Neural cell (in vitro differentiated cells): ENCODE data around the gene TMEM184C. TPM values are rescaled to one million over a fixed set of nuclear protein-coding genes. Genes with fewer than 3 reads are reported as not detected.

Source experiments
- H2AFZ ChIP-seq: fragments of 200-600, 300-800 bp; sonication (generic), shearing (Covaris generic); 2 replicates; pipeline ENCODE4 v1.6.0; 2014; ENCODE audit warnings: low read depth, mild to moderate bottlenecking, antibody characterized with exemption, low read length, moderate library complexity
- H3F3A ChIP-seq: fragments of 200-600 bp; shearing (Covaris generic); 2 replicates; pipeline ENCODE4 v1.6.1; 2016; ENCODE audit warnings: mild to moderate bottlenecking, moderate library complexity, mixed read lengths, antibody characterized with exemption, low read length; ENCODE audit not compliant: insufficient read depth, poor library complexity, severe bottlenecking
- H3K27ac ChIP-seq: fragments of 200-600, 300-800 bp; sonication (generic), shearing (Covaris generic); 2 replicates; pipeline ENCODE4 v1.5.1; 2014; ENCODE audit warnings: mild to moderate bottlenecking, low read length, moderate library complexity
- H3K27me3 ChIP-seq: fragments of 300-800, 200-600 bp; sonication (generic), shearing (Covaris generic); 2 replicates; pipeline ENCODE4 v1.6.0; 2014; ENCODE audit warnings: mild to moderate bottlenecking, low read depth, low read length, moderate library complexity; ENCODE audit not compliant: insufficient read depth
- H3K36me3 ChIP-seq: fragments of 300-800, 200-600 bp; sonication (generic), shearing (Covaris generic); 2 replicates; pipeline ENCODE4 v1.5.1; 2014; ENCODE audit warnings: mild to moderate bottlenecking, antibody characterized with exemption, low read length, moderate library complexity; ENCODE audit not compliant: insufficient read depth
- H3K4me2 ChIP-seq: fragments of 300-800, 200-600 bp; sonication (generic), shearing (Covaris generic); 2 replicates; pipeline ENCODE4 v1.6.0; 2014; ENCODE audit warnings: mild to moderate bottlenecking, low read length
- H3K4me3 ChIP-seq: fragments of 300-800, 200-600 bp; sonication (generic), shearing (Covaris generic); 2 replicates; pipeline ENCODE4 v1.5.1; 2014; ENCODE audit warnings: mild to moderate bottlenecking, low read length, moderate library complexity
- H3K79me2 ChIP-seq: fragments of 200-600 bp; shearing (Covaris generic); replicated peaks from 2 replicates; pipeline ENCODE4 v1.6.0; 2014; ENCODE audit warnings: mild to moderate bottlenecking, low read length, moderate library complexity; ENCODE audit not compliant: insufficient read depth
- H3K9ac ChIP-seq: fragments of 300-800, 200-600 bp; sonication (generic), shearing (Covaris generic); 2 replicates; pipeline ENCODE4 v1.6.1; 2016; ENCODE audit warnings: mild to moderate bottlenecking, low read length, mixed read lengths
- H3K9me2 ChIP-seq: fragments of 200-600 bp; shearing (Covaris generic); 2 replicates; pipeline ENCODE4 v1.6.1; 2016; ENCODE audit warnings: mild to moderate bottlenecking, low read length, mixed read lengths; ENCODE audit not compliant: insufficient read depth
- H3K9me3 ChIP-seq: fragments of 200-600, 300-800 bp; sonication (generic), shearing (Covaris generic); 2 replicates; pipeline ENCODE4 v1.6.1; 2016; ENCODE audit warnings: mild to moderate bottlenecking, mixed run types, low read length, moderate library complexity, mixed read lengths
- H4K20me1 ChIP-seq: fragments of 200-600 bp; shearing (Covaris generic); 2 replicates; pipeline ENCODE4 v1.6.1; 2016; ENCODE audit warnings: mild to moderate bottlenecking, mixed run types; ENCODE audit not compliant: insufficient read depth
- CTCF ChIP-seq: fragments of 450-650 bp; IDR thresholded peaks from 2 replicates; pipeline ENCODE4 v1.5.1; 2014; ENCODE audit warnings: antibody characterized with exemption, mild to moderate bottlenecking, moderate library complexity; ENCODE audit not compliant: poor library complexity, severe bottlenecking
- EP300 ChIP-seq: fragments of 450-650 bp; conservative IDR thresholded peaks from 2 replicates; pipeline ENCODE4 v1.6.1; 2014; ENCODE audit warnings: antibody characterized with exemption, mild to moderate bottlenecking, moderate library complexity; ENCODE audit not compliant: poor library complexity, severe bottlenecking
- EZH2 ChIP-seq: fragments of 200-600, 300-800 bp; shearing (Covaris generic), sonication (generic); IDR thresholded peaks from 2 replicates; pipeline ENCODE4 v1.6.1; 2014; ENCODE audit warnings: antibody characterized with exemption, low read length, borderline replicate concordance, mild to moderate bottlenecking; ENCODE audit not compliant: insufficient read depth, poor library complexity, severe bottlenecking
- MXI1 ChIP-seq: fragments of 450-650 bp; conservative IDR thresholded peaks from 2 replicates; pipeline ENCODE4 v1.6.1; 2014; ENCODE audit warnings: antibody characterized with exemption, mild to moderate bottlenecking; ENCODE audit not compliant: poor library complexity, severe bottlenecking
- POLR2AphosphoS5 ChIP-seq: IDR thresholded peaks from 2 replicates; pipeline ENCODE4 v1.6.1; 2012
- RAD21 ChIP-seq: fragments of 450-650 bp; conservative IDR thresholded peaks from 2 replicates; pipeline ENCODE4 v1.6.1; 2014; ENCODE audit warnings: antibody characterized with exemption, mild to moderate bottlenecking, moderate library complexity
- SMC3 ChIP-seq: fragments of 450-650 bp; conservative IDR thresholded peaks from 2 replicates; pipeline ENCODE4 v1.6.1; 2014; ENCODE audit warnings: antibody characterized with exemption, mild to moderate bottlenecking, moderate library complexity; ENCODE audit not compliant: poor library complexity
- TAF1 ChIP-seq: IDR thresholded peaks from 2 replicates; pipeline ENCODE4 v1.6.1; 2012; ENCODE audit warnings: low read depth
- polyA plus RNA-seq: library from polyadenylated mRNA; depleted of rRNA; stranded (reverse); fragments of >200 nt; gene quantifications from 2 replicates; pipeline ENCODE4 v1.2.3, GENCODE V29; 2014
- TF ChIP-seq, protein P1 (sequence below): IDR thresholded peaks from 2 replicates; pipeline ENCODE4 v1.6.1; 2012; ENCODE audit warnings: borderline replicate concordance

The TMEM184C gene
- polyA plus RNA-seq, 1 donor from 2014 or later = 48.8 TPM

DNA sequence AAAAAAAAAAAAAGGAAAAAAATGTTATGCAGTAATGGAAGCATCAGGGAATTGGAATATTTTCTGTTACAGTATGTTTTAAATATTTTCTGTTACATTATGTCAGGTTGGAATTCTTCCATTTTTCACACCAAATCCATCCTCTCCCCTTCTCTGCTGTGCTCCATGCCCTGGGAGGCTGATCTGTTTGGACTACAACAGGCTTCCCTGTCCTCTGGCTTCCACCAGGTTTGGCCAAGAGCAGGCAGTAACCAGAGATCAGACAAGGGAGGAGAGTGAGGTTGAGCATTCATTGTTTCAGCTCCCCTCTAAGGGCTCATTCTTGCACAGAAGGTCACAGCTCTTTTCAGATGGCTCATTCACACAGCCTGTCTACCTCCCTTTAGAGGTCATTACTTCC, 11.7 kb upstream of the TMEM184C start:
- no peak overlapping the region for H2AFZ ChIP-seq
- H3K9me2 ChIP-seq = no peaks in the 10 kb centered on the region
- no peak overlapping the region for H3K9ac ChIP-seq
- no peaks in the 10 kb centered on the region for H4K20me1 ChIP-seq
- no peak overlapping the region for H3K4me3 ChIP-seq
- no peak for TF ChIP-seq POLR2AphosphoS5
- TF ChIP-seq EZH2 = no peak
- no peak for TF ChIP-seq EP300
- TF ChIP-seq TAF1 = no peak
- no peak for TF ChIP-seq SMC3
- TF ChIP-seq RAD21 = no peak
- TF ChIP-seq CTCF = no peak
- no peaks in the 10 kb centered on the region for H3K36me3 ChIP-seq
- H3K27me3 ChIP-seq = no peaks in the 10 kb centered on the region
- H3K4me2 ChIP-seq = no peak overlapping the region
- H3K9me3 ChIP-seq = no peaks in the 10 kb centered on the region
- H3F3A ChIP-seq = no peaks in the 10 kb centered on the region
- no peak overlapping the region for H3K27ac ChIP-seq
- H3K79me2 ChIP-seq = no peaks in the 10 kb centered on the region

DNA sequence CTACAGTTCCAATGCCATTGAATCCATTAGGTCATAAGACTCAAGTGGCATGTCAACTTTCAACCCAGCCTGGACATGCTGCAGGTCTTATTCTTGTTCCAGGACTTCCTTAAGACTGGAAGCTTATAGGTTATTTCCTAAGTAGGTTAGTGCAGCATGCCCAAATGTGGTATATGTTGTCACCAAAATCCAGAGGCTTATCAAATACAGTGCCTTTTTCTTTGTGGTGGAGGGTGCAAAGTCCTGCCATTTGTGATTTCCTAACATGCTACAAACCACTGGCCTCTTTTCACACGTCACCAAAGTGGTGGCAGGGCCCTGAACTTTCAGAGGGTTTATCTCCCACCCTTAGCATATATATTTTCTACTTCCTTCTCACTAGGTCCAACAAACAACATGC, 9.7 kb upstream of the TMEM184C start:
- Histone ChIP-seq H3K36me3 (no peaks in the 10 kb centered on the region), H3K79me2 (no peaks in the 10 kb centered on the region), H3K9me2 (no peaks in the 10 kb centered on the region), H3K9me3 (no peaks in the 10 kb centered on the region), H4K20me1 (no peaks in the 10 kb centered on the region), H3K4me2 (no peak overlapping the region), H3K27ac (no peak overlapping the region), H3K4me3 (no peak overlapping the region), H2AFZ (no peak overlapping the region), H3K27me3 (no peaks in the 10 kb centered on the region), H3F3A (no peaks in the 10 kb centered on the region), H3K9ac (no peak overlapping the region)
- no peak for TF ChIP-seq MXI1
- no peak for TF ChIP-seq EP300
- no peak for TF ChIP-seq CTCF
- no peak for TF ChIP-seq SMC3
- TF ChIP-seq RAD21 = no peak
- no peak for TF ChIP-seq TAF1
- no peak for TF ChIP-seq EZH2
- TF ChIP-seq, protein P1, sequence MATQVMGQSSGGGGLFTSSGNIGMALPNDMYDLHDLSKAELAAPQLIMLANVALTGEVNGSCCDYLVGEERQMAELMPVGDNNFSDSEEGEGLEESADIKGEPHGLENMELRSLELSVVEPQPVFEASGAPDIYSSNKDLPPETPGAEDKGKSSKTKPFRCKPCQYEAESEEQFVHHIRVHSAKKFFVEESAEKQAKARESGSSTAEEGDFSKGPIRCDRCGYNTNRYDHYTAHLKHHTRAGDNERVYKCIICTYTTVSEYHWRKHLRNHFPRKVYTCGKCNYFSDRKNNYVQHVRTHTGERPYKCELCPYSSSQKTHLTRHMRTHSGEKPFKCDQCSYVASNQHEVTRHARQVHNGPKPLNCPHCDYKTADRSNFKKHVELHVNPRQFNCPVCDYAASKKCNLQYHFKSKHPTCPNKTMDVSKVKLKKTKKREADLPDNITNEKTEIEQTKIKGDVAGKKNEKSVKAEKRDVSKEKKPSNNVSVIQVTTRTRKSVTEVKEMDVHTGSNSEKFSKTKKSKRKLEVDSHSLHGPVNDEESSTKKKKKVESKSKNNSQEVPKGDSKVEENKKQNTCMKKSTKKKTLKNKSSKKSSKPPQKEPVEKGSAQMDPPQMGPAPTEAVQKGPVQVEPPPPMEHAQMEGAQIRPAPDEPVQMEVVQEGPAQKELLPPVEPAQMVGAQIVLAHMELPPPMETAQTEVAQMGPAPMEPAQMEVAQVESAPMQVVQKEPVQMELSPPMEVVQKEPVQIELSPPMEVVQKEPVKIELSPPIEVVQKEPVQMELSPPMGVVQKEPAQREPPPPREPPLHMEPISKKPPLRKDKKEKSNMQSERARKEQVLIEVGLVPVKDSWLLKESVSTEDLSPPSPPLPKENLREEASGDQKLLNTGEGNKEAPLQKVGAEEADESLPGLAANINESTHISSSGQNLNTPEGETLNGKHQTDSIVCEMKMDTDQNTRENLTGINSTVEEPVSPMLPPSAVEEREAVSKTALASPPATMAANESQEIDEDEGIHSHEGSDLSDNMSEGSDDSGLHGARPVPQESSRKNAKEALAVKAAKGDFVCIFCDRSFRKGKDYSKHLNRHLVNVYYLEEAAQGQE = no peak
- no peak for TF ChIP-seq POLR2AphosphoS5
